Activated CD8-positive, alpha-beta memory T cell treated with anti-CD3 and anti-CD28 coated beads for 1 hour (primary cell): Measurements from ENCODE around the gene TBK1.

Experiments used
- DNase-seq, 2 donors: peaks; one replicate each; pipeline ENCODE4 v3.0.0-alpha.2; 2020; ENCODE audit warnings: low read depth in 1 of 2; ENCODE audit errors: extremely low read depth in 1 of 2

Gene TBK1

DNA sequence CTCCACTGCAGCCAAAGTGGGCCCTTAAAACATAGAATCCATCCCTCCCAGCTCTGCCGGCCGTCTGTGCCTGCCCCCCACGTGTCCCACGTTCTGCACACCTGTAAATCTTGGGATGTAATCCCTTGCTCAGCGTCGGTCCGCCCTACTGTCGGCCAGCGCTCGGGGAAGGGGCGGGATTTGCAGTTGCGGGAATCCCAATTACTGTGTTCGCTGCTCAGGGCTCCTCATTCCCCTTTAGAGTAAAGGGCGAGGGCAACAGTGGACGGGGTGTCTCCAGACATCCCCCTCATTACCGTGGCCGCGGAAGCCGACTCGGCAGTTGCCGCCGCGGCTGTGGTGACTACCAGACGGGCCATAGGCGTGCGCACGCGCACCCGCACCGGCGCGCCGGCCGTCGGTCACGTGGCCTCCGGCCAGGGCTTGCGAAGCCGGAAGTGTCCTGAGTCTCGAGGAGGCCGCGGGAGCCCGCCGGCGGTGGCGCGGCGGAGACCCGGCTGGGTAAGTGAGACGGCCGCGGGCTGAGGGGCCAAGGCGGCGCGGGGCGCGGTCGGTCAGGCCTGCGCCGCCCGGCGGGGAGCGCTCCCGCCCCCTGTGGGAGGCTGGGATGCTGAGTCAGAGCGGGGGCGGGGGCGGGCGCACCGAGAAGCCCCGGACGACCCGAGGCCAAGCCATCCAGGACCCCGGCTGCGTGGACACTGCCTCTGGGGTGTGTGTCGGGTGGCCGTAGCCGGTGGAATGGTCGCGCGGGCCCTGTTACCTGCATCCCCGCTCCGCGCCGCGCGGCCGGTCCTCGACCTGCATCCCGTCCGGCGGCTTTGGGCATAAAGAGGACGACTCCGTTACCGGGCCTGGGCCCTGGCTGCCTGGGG is at the start of gene TBK1:
TSS of gene TBK1 (plus strand) at position 434 of the 872 bp plus-strand sequence. CDS start 3,751 bp downstream, outside the sequence.
- peak in 1 of 2 donors; percentile 51 for DNase-seq

DNA sequence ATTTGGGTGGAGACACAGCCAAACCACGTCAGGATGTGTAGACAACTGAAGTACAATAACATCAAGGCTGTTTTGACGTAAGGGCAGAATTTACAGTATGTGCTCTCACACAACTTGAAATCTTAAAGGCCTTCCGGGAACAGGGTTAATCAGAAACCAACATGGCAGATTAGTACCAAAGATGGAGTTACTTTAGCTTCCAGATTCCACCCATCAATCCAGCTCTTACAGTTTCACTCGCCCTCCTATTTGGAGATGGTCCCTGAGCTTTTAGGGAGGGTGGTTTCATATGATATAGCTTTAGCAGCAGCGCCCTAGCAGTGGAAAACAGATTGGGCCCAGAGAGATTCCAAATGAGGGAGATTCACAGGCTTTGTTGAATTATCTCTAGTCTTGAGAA is 49.7 kb upstream of the TBK1 start:
- DNase-seq, result no peak

DNA sequence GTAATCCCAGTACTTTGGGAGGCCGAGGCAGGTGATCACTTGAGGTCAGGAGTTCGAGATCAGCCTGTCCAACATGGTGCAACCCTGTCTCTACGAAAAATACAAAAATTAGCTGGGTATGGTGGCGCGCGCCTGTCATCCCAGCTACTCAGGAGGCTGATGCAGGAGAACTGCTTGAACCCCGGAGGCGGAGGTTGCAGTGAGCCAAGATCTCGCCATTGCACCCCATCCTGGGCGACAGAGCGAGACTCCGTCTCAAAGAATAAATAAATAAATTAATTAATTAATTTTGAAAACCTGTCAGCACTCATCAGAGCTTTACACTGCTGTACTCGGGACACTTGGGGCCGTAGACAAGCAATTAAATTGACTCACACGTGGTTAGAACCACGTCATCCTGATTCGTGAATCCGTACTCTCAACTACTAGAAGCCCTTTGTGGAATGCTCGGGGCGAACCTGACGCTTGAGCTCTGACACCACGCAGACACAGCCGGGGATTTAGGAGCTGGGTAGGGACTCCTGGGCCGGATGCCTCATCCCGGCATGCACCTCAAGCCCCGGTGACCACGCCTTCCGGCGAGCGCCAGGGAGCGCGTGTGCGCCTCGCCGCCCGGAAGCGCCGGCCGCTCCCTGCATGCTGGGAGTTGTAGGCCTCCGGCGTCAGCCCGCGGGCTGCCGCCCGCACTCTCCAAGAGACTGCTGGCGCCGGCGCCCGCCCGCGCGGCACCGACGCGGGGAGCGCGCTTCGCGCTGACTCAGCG is 48.0 kb upstream of the TBK1 start, which contains the start of gene XPOT:
TSS of gene XPOT (plus strand) at position 686 of the 763 bp plus-strand sequence. CDS start 5,644 bp downstream, outside the sequence.
- DNase-seq, result peak; percentile 75 to 85

DNA sequence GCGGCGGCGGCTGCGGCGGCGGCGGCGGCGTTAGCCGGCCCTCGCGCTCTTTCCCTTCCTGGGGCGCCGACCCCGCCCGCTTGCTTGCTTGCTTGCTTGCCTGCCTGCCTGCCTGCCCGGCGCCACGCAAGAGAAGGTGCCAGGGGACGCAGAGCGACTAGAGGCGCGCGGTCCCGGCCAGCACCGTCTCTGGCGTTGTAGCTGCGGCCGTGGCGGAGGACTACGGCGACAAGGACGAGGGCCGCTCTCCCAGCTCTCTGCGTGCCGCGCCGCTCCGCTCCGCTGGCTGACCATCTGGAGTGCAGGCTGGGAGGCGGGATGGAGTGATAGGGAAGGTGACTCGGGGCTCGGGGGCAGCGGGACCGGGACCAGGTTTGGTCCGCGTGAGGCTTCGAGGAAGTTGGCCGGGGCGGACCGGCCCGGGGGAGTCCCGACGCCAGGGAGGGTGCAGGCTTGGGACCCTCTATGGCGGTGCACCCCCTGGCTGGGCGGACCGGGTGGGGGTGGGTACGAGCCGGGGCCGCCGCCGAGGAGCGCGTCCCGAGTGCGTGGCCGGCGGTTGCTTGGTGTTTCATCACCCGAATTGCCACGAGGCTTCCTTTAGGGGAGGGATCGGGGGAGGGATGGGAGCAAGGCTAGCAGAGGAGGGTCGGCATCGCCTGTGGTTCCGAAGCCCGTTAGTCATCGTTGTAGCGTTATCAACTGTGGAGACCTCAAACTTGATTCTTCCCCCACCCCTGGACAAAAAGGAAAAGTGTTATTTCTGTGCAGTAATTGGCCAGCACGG is 47.3 kb upstream of the TBK1 start:
- peak in 1 of 2 donors; percentile 15 for DNase-seq

GRCh38 chr12:64407342-64408223 is 44.3 kb upstream of the TBK1 start:
- no peak for DNase-seq

GRCh38 chr12:64411427-64411826 is 40.5 kb upstream of the TBK1 start:
- DNase-seq, result no peak

DNA sequence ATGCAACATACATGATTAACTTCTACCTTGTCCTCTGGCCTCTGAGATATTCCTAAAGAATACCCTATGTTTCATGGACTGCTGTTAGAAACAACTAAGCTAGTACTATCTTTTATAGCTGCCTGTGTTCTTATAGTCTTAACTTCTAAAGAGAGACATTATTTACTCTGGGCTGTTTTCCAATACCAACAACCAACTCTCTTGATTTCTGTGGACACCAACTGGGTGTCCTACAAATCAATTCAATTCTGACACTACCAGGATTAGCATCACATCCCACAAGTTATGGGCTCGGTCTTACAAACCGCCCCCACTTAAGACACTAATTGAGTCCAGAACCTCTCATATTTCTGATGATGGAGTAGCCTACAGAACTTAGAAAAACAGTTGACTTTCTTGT is 39.5 kb upstream of the TBK1 start:
- no peak for DNase-seq

DNA sequence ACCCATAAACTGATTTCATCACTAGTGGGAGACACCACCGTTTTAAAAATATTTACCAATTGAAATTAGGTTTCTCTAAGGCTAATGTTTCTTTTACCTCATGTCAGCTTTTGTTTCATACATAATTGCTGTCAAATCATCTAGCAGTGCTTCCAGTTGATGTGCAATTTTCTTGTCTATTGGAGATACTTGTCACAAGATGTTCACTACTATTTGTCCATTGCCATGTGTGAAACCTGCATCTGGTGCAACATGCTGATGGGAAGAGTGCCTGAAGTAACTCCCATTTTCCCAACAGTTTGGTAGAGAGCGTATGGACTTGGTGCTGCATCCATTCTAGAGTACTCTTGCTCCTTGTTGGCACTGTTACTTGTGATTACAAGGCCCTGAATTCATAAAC is 38.0 kb upstream of the TBK1 start:
- no peak for DNase-seq

DNA sequence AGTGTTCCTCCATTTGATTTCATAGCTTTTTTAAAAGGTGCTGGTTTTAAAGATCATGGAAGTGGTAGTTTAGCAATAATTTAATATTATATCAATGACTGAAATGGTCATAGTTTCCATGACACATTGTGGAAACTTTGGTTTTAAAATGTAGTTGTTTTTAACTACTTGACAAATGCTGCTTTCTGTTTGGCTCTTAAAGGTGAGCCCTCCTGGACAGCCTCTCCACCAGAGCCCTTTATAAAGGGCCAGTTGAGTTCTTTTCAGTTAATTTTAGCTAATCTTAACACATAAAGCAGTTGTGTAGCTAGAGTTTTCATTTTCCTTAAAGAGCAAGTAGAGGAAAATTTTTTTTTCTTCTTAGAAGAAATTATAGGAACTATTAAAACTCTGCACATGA is 33.7 kb upstream of the TBK1 start:
- DNase-seq, result no peak

GRCh38 chr12:64419696-64420095 is 32.2 kb upstream of the TBK1 start:
- DNase-seq, result no peak

DNA sequence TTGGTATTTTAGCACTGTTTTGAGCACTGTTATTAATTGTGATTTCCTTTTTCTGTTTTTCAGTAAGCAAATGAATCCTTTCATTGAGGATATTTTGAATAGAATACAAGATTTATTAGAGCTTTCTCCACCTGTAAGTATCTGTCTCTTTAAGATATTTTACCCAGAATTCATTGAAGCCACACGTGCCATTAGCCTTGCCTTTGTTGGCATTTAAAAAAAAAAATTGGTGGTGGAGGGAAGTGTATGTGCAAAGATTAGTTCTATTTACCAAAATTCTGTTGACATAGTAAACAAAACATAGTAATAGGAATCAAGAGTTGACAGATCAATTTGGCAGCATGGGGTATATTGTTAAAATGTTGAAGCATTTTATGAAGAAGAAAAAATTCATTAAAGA is 23.9 kb upstream of the TBK1 start:
- DNase-seq, result no peak

GRCh38 chr12:64428956-64429355 is 23.0 kb upstream of the TBK1 start:
- DNase-seq, result no peak

GRCh38 chr12:64430886-64431285 is 21.0 kb upstream of the TBK1 start:
- DNase-seq, result no peak

DNA sequence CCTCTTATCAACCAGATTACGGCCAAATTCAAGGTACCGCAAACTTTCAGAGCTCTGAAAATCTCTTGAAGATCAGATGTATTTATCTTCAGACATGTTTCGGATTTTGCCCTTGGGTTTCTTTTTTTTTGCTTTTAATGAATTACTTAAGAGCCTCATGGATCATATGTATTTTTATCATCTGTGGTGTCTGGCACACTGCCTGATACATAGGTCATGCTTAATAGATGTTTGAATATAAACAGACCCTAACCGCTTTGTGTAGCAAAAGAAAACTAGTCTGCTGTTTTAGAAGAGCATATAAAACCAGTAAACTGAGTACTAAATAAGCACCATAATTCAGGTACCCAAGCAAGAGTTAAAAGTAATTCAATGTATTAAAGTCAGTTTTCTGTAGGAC is 20.1 kb upstream of the TBK1 start:
- DNase-seq, result no peak

- DNase-seq, result no peak
Observed at GRCh38 chr12:64433915-64434314, 18.0 kb upstream of the TBK1 start.

- DNase-seq, result no peak
Observed at GRCh38 chr12:64440100-64440499, 11.8 kb upstream of the TBK1 start.

- no peak for DNase-seq
Observed at GRCh38 chr12:64445490-64445889, 6.4 kb upstream of the TBK1 start.

DNA sequence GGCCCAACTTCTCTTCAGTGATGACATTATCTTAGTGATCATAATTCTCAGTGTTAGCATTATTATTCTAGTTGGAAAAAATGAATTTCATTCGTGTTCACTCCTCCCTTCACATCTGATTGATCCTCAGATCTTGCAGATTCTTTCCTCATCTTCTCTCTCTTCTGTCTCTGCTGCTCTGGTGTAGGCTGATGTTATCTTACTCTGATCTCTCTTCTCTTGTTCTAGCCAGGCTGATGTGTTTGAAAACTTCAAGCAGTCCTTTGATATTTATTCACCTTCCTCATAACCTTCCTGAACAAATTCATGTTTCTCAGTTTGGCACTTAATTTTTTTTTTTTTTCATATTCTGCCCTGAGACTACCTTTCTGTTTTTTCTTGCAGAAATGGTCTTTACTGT is 5.6 kb upstream of the TBK1 start:
- DNase-seq, result no peak

GRCh38 chr12:64450057-64450640 is 1.8 kb upstream of the TBK1 start:
- no peak for DNase-seq
